ENCODE results near the gene LCAT. TPM values are rescaled to one million over a fixed set of nuclear protein-coding genes. Genes with fewer than 3 reads are reported as not detected.

LCAT gene
- total RNA-seq, 2 donors from 2014 or later: 6.9 to 17.4 TPM

DNA sequence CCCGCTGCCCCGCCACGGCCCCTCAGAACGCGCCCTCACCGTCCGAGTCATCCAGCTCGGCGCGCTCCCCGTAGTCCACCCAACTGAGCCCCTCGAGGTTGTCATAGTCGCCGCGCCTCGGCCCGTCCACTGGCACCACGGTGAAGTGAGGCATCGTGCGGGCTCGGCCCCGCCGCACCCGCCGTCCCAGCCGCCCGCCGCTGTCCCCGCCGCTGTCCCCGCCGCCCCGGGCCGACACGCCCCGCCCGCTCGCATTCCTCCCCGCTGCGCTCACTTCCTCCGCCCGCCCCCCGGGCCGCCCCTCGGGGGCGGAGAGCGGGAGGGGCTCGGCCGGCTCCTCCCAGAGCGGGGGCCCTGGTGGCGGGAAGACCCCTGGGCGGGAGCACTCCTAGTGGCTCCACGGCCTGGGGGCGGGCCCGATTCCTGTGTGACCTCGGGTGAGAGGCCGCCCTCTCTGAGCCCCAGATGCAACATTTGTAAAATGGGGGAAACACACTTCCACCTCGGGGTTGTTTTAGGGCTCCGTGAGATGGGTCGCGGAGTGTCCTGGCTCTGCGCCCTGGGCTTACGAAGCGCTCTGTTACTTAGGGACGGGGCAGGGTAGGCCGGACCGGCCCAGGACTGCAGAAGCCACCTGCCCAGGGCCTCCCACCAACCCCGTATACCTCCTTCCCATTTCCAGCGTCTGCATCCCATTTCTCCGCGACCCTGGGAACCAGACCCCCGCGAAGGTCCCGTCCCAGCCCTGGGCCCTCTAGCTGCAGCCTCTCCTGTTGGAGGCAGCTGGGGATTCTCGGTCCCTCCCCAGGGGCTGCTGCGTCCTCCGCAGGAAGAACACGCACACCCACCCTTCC lies 24.7 kb upstream of the LCAT start, which contains the start of gene SLC12A4:
SLC12A4 (minus strand) TSS at position 238 of the 854 bp plus-strand sequence; CDS start at position 154, 84 bp downstream.
- H3K27ac ChIP-seq: peak within 1 kb of the TSS; percentile 84 to 88
- under 1% methylated on average over 60 of the region's 78 CpGs for WGBS
- H3K9me3 ChIP-seq: no peaks in the 10 kb centered on the region
- DNase-seq (ENCODE audit: low spot score): peak; percentile 76
- peak; percentile 88 for TF ChIP-seq POLR2A (IDR thresholded peaks at IDR 0.05)
- peak; percentile 74 for TF ChIP-seq POLR2AphosphoS5 (IDR thresholded peaks at IDR 0.05)
- TF ChIP-seq, protein P1, sequence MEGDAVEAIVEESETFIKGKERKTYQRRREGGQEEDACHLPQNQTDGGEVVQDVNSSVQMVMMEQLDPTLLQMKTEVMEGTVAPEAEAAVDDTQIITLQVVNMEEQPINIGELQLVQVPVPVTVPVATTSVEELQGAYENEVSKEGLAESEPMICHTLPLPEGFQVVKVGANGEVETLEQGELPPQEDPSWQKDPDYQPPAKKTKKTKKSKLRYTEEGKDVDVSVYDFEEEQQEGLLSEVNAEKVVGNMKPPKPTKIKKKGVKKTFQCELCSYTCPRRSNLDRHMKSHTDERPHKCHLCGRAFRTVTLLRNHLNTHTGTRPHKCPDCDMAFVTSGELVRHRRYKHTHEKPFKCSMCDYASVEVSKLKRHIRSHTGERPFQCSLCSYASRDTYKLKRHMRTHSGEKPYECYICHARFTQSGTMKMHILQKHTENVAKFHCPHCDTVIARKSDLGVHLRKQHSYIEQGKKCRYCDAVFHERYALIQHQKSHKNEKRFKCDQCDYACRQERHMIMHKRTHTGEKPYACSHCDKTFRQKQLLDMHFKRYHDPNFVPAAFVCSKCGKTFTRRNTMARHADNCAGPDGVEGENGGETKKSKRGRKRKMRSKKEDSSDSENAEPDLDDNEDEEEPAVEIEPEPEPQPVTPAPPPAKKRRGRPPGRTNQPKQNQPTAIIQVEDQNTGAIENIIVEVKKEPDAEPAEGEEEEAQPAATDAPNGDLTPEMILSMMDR (IDR thresholded peaks at IDR 0.05): peak in 2 of 4 experiments; percentile 8 to 10
- no peaks in the 10 kb centered on the region for H3K36me3 ChIP-seq
- peak within 1 kb of the TSS; percentile 67 to 78 for H3K4me3 ChIP-seq
- no peaks in the 10 kb centered on the region for H3K27me3 ChIP-seq (replicated peaks; ENCODE audit: insufficient read depth)
- intact Hi-C loops (cut with DNase I): no loop called here
- peaks cover 8% of the 10 kb centered on the region for H3K4me1 ChIP-seq (replicated peaks)

DNA sequence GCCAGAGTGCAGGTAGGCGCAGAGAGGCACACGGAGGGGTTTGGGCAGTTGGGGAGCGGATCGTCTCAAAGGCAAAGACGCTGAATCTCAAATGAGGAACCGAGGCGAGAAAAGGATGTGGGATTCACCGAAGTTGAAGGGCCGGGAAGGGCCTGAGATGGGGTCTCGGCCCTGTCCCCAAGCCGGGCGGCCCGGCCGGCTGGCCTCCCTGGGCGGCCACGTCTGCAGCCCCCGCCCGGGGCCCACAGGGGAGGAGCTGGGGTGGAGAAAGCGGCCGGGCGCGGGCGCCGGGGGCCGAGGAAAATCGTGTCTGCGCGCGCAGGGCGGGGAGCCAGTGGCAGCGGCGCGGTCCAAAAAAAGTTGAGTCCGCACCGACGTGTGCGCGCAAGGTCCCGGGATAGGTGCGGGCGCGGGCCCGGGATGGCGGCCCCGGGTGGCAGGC lies 24.1 kb upstream of the LCAT start:
- no peaks in the 10 kb centered on the region for H3K36me3 ChIP-seq
- TF ChIP-seq POLR2A (IDR thresholded peaks at IDR 0.05) (no peak), POLR2AphosphoS5 (IDR thresholded peaks at IDR 0.05) (no peak)
- TF ChIP-seq, protein P1 (IDR thresholded peaks at IDR 0.05): no peak
- DNase-seq (ENCODE audit: low spot score): no peak
- 0% methylated on average over 35 of the region's 45 CpGs for WGBS
- intact Hi-C loops (cut with DNase I): no loop called here
- peaks cover 8% of the 10 kb centered on the region for H3K4me1 ChIP-seq (replicated peaks)
- peak overlapping the region; percentile 67 to 78 for H3K4me3 ChIP-seq
- H3K27ac ChIP-seq: peak overlapping the region; percentile 84 to 88
- no peaks in the 10 kb centered on the region for H3K27me3 ChIP-seq (replicated peaks; ENCODE audit: insufficient read depth)
- no peaks in the 10 kb centered on the region for H3K9me3 ChIP-seq

DNA sequence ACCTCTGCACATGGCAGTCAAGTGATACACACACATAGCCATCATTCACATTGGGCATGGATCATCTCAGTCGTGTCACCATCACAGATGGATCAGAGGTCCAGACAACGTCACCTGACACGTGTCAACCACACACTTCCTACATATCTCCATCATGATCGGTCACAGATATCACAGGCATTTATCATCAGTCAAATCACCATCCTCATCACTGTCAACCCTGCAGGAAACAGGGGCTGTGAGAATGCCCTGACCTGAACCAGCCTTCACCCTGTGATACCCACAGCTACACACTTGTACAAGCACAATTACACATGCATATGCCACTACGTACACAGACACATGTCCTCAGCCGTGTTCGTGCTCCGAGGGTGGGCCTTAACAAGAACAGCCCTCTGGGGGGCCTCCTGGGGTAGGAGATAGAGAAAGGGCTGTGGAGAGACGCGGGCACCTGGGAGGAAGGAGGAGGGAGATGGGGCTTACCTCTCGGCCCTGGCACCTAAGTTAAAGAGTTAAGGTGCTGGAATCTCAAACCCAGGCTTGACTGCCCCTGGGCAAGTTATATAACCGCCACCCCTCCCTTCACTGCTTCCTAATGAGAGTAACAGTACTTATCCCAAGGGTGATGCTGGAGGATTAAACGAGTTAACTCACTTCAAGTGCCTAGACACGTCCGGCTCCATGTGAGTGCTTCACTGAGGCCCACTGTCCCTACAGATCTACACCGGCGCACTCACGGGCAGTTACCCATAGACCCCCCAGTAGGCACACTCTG lies 23.4 kb upstream of the LCAT start:
- Histone ChIP-seq H3K4me3 (peak overlapping the region; percentile 67 to 78), H3K36me3 (peaks cover 0 to under 1% of the 10 kb centered on the region in 2 donors), H3K27ac (peak overlapping the region; percentile 84 to 88), H3K4me1 (replicated peaks) (peaks cover 8% of the 10 kb centered on the region), H3K9me3 (no peaks in the 10 kb centered on the region), H3K27me3 (replicated peaks; ENCODE audit: insufficient read depth) (no peaks in the 10 kb centered on the region)
- TF ChIP-seq, protein P1 (IDR thresholded peaks at IDR 0.05): no peak
- TF ChIP-seq POLR2AphosphoS5 (IDR thresholded peaks at IDR 0.05) (no peak), POLR2A (IDR thresholded peaks at IDR 0.05) (no peak)
- DNase-seq (ENCODE audit: low spot score): no peak
- WGBS: 11% methylated on average over 18 of the region's 18 CpGs
- intact Hi-C loops (cut with DNase I): no loop called here

DNA sequence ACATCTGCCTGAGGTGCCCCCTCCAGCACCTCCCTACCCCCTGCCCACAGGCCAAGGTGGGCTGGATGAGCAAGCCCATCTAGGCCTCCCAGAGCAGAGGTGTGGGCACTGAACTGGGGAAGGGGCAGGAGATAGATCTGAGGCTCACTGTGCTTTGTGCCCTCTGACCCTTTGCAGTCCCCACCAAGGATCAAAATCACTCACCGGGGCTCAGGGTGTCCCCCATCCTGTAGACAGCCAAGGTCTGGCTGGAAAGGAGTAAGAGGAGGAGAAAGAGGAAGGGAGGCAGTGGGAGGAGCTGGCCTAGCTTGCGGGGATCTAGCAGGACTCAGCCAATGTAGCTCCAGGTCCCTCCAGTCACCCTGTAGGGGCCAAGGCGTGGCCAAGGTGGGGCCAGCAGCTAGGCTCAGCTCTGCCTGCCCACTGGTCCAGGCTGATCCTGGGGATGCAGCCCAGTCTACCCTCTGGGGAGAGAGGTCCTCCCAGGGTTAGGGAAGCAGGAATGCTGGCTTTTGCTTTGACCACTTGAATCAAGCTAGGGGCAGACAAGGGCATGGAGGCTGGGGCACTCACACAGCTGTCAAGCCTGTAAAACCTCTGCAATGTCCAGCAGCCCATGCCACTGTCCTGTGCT lies 22.7 kb upstream of the LCAT start:
- no peaks in the 10 kb centered on the region for H3K27me3 ChIP-seq (replicated peaks; ENCODE audit: insufficient read depth)
- peaks cover 8% of the 10 kb centered on the region for H3K4me1 ChIP-seq (replicated peaks)
- H3K9me3 ChIP-seq: no peaks in the 10 kb centered on the region
- TF ChIP-seq POLR2AphosphoS5 (IDR thresholded peaks at IDR 0.05) (no peak), POLR2A (IDR thresholded peaks at IDR 0.05) (peak; percentile 16)
- no peak for DNase-seq (ENCODE audit: low spot score)
- WGBS: 23% methylated on average over 3 of the region's 3 CpGs
- intact Hi-C loops (cut with DNase I): no loop called here
- H3K4me3 ChIP-seq: peak overlapping the region; percentile 67 to 78
- peaks cover 0 to 8% of the 10 kb centered on the region in 2 donors for H3K36me3 ChIP-seq
- H3K27ac ChIP-seq: peak overlapping the region; percentile 50 to 88

Measured in prostate gland (tissue), 2 donors.